ENCODE data around the gene RMND5B. TPM values are rescaled to one million over a fixed set of nuclear protein-coding genes. Genes with fewer than 3 reads are reported as not detected.

The RMND5B gene
- polyA plus RNA-seq, 1 of the 3 experiments (the other 2 are of a cell fraction): 42.8 TPM

GRCh38 chr5:178108446-178108845 lies 22.4 kb upstream of the RMND5B start:
- no peak overlapping the region for H3K27ac ChIP-seq (ENCODE audit: low read depth in 2 of 2, low read length in 1 of 2)
- 90% methylated on average over 7 of the region's 7 CpGs for WGBS (ENCODE audit: low lambda C conversion rate)
- ChIA-PET POLR2A (interaction anchor here (0.7 to 1.1 kb wide), 2 partner anchors 9 to 44 kb away, joined by 3 to 4 read pairs; no protein-coding TSS in a partner anchor), CTCF (interaction anchor here (4.4 kb wide), 2 partner anchors 12 to 32 kb away, joined by 21 to 38 read pairs; no protein-coding TSS in a partner anchor)
- H3K9me3 ChIP-seq: no peaks in the 10 kb centered on the region
- no peak overlapping the region for H2AFZ ChIP-seq (ENCODE audit: low read depth)
- H3K79me2 ChIP-seq (ENCODE audit: insufficient read depth): no peaks in the 10 kb centered on the region
- H3K4me2 ChIP-seq: no peak overlapping the region
- no peak overlapping the region for H3K9ac ChIP-seq
- no peaks in the 10 kb centered on the region for H3F3A ChIP-seq (replicated peaks; ENCODE audit: insufficient read depth)
- no peak for DNase-seq
- no peaks in the 10 kb centered on the region for H3K36me3 ChIP-seq (replicated peaks in 1 of 2; ENCODE audit: control insufficient read depth in 1 of 2, insufficient read depth in 2 of 2, low read length in 1 of 2)
- TF ChIP-seq CHD2 (IDR thresholded peaks at IDR 0.05; ENCODE audit: low read length, partially characterized antibody): no peak
- no peak for TF ChIP-seq EP300 (IDR thresholded peaks at IDR 0.05; ENCODE audit: borderline replicate concordance in 1 of 2, low read depth in 1 of 2, low read length in 1 of 2)
- no peak for TF ChIP-seq EZH2phosphoT487 (IDR thresholded peaks at IDR 0.05; ENCODE audit: borderline replicate concordance, low read depth)
- no peak for TF ChIP-seq POLR2AphosphoS5 (IDR thresholded peaks at IDR 0.05; ENCODE audit: low read depth, low read length)
- TF ChIP-seq TEAD4 (IDR thresholded peaks at IDR 0.05; ENCODE audit: borderline replicate concordance, insufficient read depth): no peak
- no peak for TF ChIP-seq RXRA (IDR thresholded peaks at IDR 0.05; ENCODE audit: borderline replicate concordance, low read depth)
- TF ChIP-seq, protein P1, sequence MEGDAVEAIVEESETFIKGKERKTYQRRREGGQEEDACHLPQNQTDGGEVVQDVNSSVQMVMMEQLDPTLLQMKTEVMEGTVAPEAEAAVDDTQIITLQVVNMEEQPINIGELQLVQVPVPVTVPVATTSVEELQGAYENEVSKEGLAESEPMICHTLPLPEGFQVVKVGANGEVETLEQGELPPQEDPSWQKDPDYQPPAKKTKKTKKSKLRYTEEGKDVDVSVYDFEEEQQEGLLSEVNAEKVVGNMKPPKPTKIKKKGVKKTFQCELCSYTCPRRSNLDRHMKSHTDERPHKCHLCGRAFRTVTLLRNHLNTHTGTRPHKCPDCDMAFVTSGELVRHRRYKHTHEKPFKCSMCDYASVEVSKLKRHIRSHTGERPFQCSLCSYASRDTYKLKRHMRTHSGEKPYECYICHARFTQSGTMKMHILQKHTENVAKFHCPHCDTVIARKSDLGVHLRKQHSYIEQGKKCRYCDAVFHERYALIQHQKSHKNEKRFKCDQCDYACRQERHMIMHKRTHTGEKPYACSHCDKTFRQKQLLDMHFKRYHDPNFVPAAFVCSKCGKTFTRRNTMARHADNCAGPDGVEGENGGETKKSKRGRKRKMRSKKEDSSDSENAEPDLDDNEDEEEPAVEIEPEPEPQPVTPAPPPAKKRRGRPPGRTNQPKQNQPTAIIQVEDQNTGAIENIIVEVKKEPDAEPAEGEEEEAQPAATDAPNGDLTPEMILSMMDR (IDR thresholded peaks at IDR 0.05): no peak
- no peak for TF ChIP-seq NFIC (IDR thresholded peaks at IDR 0.05; ENCODE audit: borderline replicate concordance)
- TF ChIP-seq RAD21 (IDR thresholded peaks at IDR 0.05; ENCODE audit: low read length): no peak
- no peaks in the 10 kb centered on the region for H3K9me2 ChIP-seq
- H3K4me1 ChIP-seq (ENCODE audit: control insufficient read depth in 1 of 2, insufficient read depth in 2 of 2, low read depth in 1 of 2, low read length in 1 of 2): peaks cover 0 to 18% of the 10 kb centered on the region in 2 experiments; a peak in 1 of 4 replicates
- H3K27me3 ChIP-seq (ENCODE audit: insufficient read depth): no peaks in the 10 kb centered on the region; the same call in 1 of the 2 replicates
- no peaks in the 10 kb centered on the region for H4K20me1 ChIP-seq (ENCODE audit: insufficient read depth)
- no peak overlapping the region for H3K4me3 ChIP-seq (ENCODE audit: low read depth in 2 of 2, low read length in 1 of 2)

DNA sequence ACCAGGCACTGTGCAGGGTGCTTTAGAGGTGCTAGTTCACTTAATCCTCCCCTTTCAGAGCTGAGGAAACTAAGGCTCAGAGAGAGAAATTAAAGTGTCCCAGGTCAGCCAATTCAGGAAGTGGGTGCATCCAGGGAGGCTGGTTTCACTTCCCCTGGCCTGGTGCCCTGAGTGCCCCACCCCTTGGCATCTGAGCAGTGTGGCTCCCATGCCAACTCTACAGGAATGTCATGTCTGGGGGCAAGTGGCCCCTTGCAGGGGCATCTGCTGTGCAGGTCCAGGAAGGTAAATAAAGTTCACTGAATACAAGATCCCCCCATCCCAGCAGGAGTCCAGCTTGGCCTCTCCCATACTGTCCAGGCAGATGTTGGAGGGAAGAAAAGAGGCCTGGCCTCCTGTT lies 21.8 kb upstream of the RMND5B start:
- no peak for DNase-seq
- Histone ChIP-seq H3K4me1 (ENCODE audit: control insufficient read depth in 1 of 2, insufficient read depth in 2 of 2, low read depth in 1 of 2, low read length in 1 of 2) (peaks cover 0 to 21% of the 10 kb centered on the region in 2 experiments; a peak in 1 of 4 replicates), H3K9ac (no peak overlapping the region), H3K27ac (ENCODE audit: low read depth in 2 of 2, low read length in 1 of 2) (no peak overlapping the region), H3K27me3 (ENCODE audit: insufficient read depth) (no peaks in the 10 kb centered on the region; the same call in 1 of the 2 replicates), H3K79me2 (ENCODE audit: insufficient read depth) (no peaks in the 10 kb centered on the region), H3K9me2 (no peaks in the 10 kb centered on the region), H4K20me1 (ENCODE audit: insufficient read depth) (no peaks in the 10 kb centered on the region), H3K4me2 (no peak overlapping the region), H3K9me3 (no peaks in the 10 kb centered on the region), H2AFZ (ENCODE audit: low read depth) (no peak overlapping the region), H3K4me3 (ENCODE audit: low read depth in 2 of 2, low read length in 1 of 2) (no peak overlapping the region), H3F3A (replicated peaks; ENCODE audit: insufficient read depth) (no peaks in the 10 kb centered on the region), H3K36me3 (replicated peaks in 1 of 2; ENCODE audit: control insufficient read depth in 1 of 2, insufficient read depth in 2 of 2, low read length in 1 of 2) (no peaks in the 10 kb centered on the region)
- CTCF ChIA-PET: interaction anchor here (4.4 kb wide), 2 partner anchors 11 to 33 kb away, joined by 21 to 38 read pairs; no protein-coding TSS in a partner anchor
- TF ChIP-seq GATA2 (CRISPR knock-in tag; IDR thresholded peaks at IDR 0.05) (no peak), FOSL2 (IDR thresholded peaks at IDR 0.05; ENCODE audit: borderline replicate concordance, low read depth) (no peak), IRF3 (IDR thresholded peaks at IDR 0.05; ENCODE audit: low read depth, low read length) (no peak), FOXJ3 (CRISPR knock-in tag; IDR thresholded peaks at IDR 0.05) (no peak), RFX5 (IDR thresholded peaks at IDR 0.05; ENCODE audit: low read length) (no peak), PBX3 (IDR thresholded peaks at IDR 0.05) (no peak), USF1 (IDR thresholded peaks at IDR 0.05; ENCODE audit: borderline replicate concordance, low read depth) (no peak)
- POLR2A ChIA-PET: interaction anchor here (1.1 kb wide), 1 partner anchor 10 kb away, joined by 4 read pairs; no protein-coding TSS in a partner anchor
